Neural progenitor cell (in vitro differentiated cells): ENCODE results near the gene TWIST2. TPM values are rescaled to one million over a fixed set of nuclear protein-coding genes. Genes with fewer than 3 reads are reported as not detected.

Experiments used
- DNase-seq: peaks from one replicate; pipeline ENCODE4 v3.0.0-alpha.2; 2016; ENCODE audit warnings: low spot score
- H2AFZ ChIP-seq: fragments of 200-600 bp; sonication (generic); replicated peaks from 2 replicates; pipeline ENCODE4 v1.6.1; 2016; ENCODE audit warnings: antibody characterized with exemption
- H3F3A ChIP-seq: fragments of 200-600 bp; sonication (generic); 2 replicates; pipeline ENCODE4 v1.6.1; 2016; ENCODE audit warnings: antibody characterized with exemption, low read depth
- H3K27ac ChIP-seq: fragments of 200-600 bp; sonication (generic); 2 replicates; pipeline ENCODE4 v1.5.1; 2016; ENCODE audit warnings: mild to moderate bottlenecking
- H3K27me3 ChIP-seq: fragments of 200-600 bp; sonication (generic); 2 replicates; pipeline ENCODE4 v1.6.1; 2016; ENCODE audit warnings: mild to moderate bottlenecking, moderate library complexity
- H3K36me3 ChIP-seq: fragments of 200-600 bp; sonication (generic); 2 replicates; pipeline ENCODE4 v1.5.1; 2016
- H3K4me1 ChIP-seq: fragments of 200-600 bp; sonication (generic); 2 replicates; pipeline ENCODE4 v1.6.1; 2016; ENCODE audit warnings: mixed run types
- H3K4me2 ChIP-seq: fragments of 200-600 bp; sonication (generic); 2 replicates; pipeline ENCODE4 v1.6.1; 2016
- H3K4me3 ChIP-seq: fragments of 200-600 bp; sonication (generic); 2 replicates; pipeline ENCODE4 v1.5.1; 2016
- H3K79me2 ChIP-seq: fragments of 200-600 bp; sonication (generic); 2 replicates; pipeline ENCODE4 v1.6.1; 2016; ENCODE audit warnings: low read depth
- H3K9ac ChIP-seq: fragments of 200-600 bp; sonication (generic); 2 replicates; pipeline ENCODE4 v1.6.1; 2016
- H3K9me3 ChIP-seq: fragments of 200-600 bp; sonication (generic); 2 replicates; pipeline ENCODE4 v1.5.1; 2016; ENCODE audit warnings: low read depth
- H4K20me1 ChIP-seq: fragments of 200-600 bp; sonication (generic); 2 replicates; pipeline ENCODE4 v1.6.1; 2016; ENCODE audit warnings: low read depth
- H3K27ac Mint-ChIP-seq: 3 replicates; pipeline ENCODE4 v1.8.0; 2021; ENCODE audit warnings: mixed read lengths
- H3K27me3 Mint-ChIP-seq: 2 replicates; pipeline ENCODE4 v1.8.0; 2022; ENCODE audit warnings: low read depth, mild to moderate bottlenecking, inconsistent platforms, moderate library complexity, mixed read lengths; ENCODE audit not compliant: insufficient read depth
- H3K36me3 Mint-ChIP-seq: 3 replicates; pipeline ENCODE4 v1.8.0; 2021; ENCODE audit warnings: mixed read lengths
- H3K4me1 Mint-ChIP-seq: 3 replicates; pipeline ENCODE4 v1.8.0; 2021; ENCODE audit warnings: mixed read lengths
- H3K4me3 Mint-ChIP-seq: 3 replicates; pipeline ENCODE4 v1.8.0; 2021; ENCODE audit warnings: mild to moderate bottlenecking, moderate library complexity, mixed read lengths
- H3K9me3 Mint-ChIP-seq: 3 replicates; pipeline ENCODE4 v1.8.0; 2020; ENCODE audit warnings: mixed read lengths
- EZH2 ChIP-seq: fragments of 200-600 bp; sonication (generic); IDR thresholded peaks from 2 replicates; pipeline ENCODE4 v1.6.1; 2017; ENCODE audit warnings: antibody characterized with exemption, mild to moderate bottlenecking, moderate library complexity
- EZH2phosphoT487 ChIP-seq: fragments of 200-600 bp; sonication (generic); IDR thresholded peaks from 2 replicates; pipeline ENCODE4 v1.6.1; 2017; ENCODE audit warnings: antibody characterized with exemption
- total RNA-seq: library from RNA; depleted of rRNA; stranded (reverse); fragments of >200 nt; gene quantifications from 2 replicates; pipeline ENCODE4 v1.2.3, GENCODE V29; 2015; ENCODE audit warnings: low replicate concordance
- TF ChIP-seq, protein P1 (sequence below): fragments of 200-600 bp; sonication (generic); IDR thresholded peaks from 2 replicates; pipeline ENCODE4 v1.5.1; 2017; ENCODE audit warnings: antibody characterized with exemption, mild to moderate bottlenecking

Gene TWIST2
- total RNA-seq, 1 donor from 2014 or later, result 0.51 TPM

DNA sequence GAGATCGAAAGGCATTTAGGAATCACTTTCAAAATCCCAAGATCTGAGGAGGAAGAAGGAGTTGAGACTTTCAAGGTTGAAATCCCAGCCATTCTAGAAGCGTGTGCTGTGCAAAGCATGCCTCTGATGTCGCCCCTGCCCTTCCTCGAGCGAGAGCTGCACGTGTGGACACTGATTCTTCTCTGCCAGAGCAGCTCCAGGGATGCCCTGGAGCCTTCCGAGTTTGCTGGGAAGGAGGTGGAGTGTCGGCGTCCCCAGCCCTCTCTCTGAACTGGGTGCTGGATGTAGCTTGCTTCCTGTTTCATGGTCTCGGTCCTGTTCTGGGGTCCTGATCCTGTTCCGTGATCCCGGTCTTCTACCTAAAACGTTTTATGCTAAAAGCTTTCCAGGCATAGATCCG lies 76.1 kb downstream of the TWIST2 start:
- Histone ChIP-seq H3K4me3 (no peak overlapping the region), H3K27me3 (no peaks in the 10 kb centered on the region), H3K36me3 (no peaks in the 10 kb centered on the region), H3K4me1 (peaks cover 7% of the 10 kb centered on the region), H3K4me2 (no peak overlapping the region), H2AFZ (no peak overlapping the region), H3K27ac (no peak overlapping the region), H3K9me3 (no peaks in the 10 kb centered on the region), H3F3A (no peaks in the 10 kb centered on the region), H3K9ac (no peak overlapping the region), H4K20me1 (no peaks in the 10 kb centered on the region), H3K79me2 (no peaks in the 10 kb centered on the region)
- Mint-ChIP-seq H3K36me3 (no peaks in the 10 kb centered on the region), H3K27ac (no peak overlapping the region), H3K9me3 (no peaks in the 10 kb centered on the region), H3K4me3 (no peak overlapping the region), H3K4me1 (peaks cover 12% of the 10 kb centered on the region), H3K27me3 (peaks cover 3% of the 10 kb centered on the region)
- TF ChIP-seq EZH2 (no peak), EZH2phosphoT487 (no peak)
- TF ChIP-seq, protein P1, sequence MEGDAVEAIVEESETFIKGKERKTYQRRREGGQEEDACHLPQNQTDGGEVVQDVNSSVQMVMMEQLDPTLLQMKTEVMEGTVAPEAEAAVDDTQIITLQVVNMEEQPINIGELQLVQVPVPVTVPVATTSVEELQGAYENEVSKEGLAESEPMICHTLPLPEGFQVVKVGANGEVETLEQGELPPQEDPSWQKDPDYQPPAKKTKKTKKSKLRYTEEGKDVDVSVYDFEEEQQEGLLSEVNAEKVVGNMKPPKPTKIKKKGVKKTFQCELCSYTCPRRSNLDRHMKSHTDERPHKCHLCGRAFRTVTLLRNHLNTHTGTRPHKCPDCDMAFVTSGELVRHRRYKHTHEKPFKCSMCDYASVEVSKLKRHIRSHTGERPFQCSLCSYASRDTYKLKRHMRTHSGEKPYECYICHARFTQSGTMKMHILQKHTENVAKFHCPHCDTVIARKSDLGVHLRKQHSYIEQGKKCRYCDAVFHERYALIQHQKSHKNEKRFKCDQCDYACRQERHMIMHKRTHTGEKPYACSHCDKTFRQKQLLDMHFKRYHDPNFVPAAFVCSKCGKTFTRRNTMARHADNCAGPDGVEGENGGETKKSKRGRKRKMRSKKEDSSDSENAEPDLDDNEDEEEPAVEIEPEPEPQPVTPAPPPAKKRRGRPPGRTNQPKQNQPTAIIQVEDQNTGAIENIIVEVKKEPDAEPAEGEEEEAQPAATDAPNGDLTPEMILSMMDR, result no peak
- no peak for DNase-seq

DNA sequence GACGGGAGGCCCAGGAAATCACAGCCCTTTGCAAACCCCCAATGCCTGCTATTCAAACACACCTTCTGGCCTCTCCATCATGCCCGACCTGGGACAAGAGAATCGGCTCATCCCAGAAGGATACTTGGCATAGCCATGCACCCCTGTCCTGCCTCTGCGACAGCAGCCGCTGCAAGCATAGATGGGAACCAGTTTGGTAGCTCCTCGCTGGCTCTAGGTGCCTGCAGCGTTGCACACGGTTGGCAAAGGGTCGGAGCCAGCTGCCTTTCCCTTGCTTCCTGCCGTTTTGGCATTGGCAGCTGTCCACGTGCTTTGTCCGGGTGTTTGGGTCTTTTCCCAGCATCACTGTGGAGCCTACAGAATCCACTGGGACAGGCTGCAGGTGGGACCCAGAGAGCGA lies 76.9 kb downstream of the TWIST2 start:
- no peaks in the 10 kb centered on the region for H3K9me3 Mint-ChIP-seq
- no peaks in the 10 kb centered on the region for H4K20me1 ChIP-seq
- TF ChIP-seq EZH2, result no peak
- TF ChIP-seq EZH2phosphoT487, result no peak
- TF ChIP-seq, protein P1, result no peak
- no peak overlapping the region for H3K4me3 ChIP-seq
- H3K4me2 ChIP-seq, result no peak overlapping the region
- no peaks in the 10 kb centered on the region for H3K27me3 ChIP-seq
- H3K4me3 Mint-ChIP-seq, result no peak overlapping the region
- DNase-seq, result no peak
- no peaks in the 10 kb centered on the region for H3K9me3 ChIP-seq
- peaks cover 12% of the 10 kb centered on the region for H3K4me1 Mint-ChIP-seq
- no peaks in the 10 kb centered on the region for H3K79me2 ChIP-seq
- H3F3A ChIP-seq, result no peaks in the 10 kb centered on the region
- H3K36me3 ChIP-seq, result no peaks in the 10 kb centered on the region
- no peaks in the 10 kb centered on the region for H3K36me3 Mint-ChIP-seq
- H3K27ac Mint-ChIP-seq, result no peak overlapping the region
- no peak overlapping the region for H2AFZ ChIP-seq
- H3K27ac ChIP-seq, result no peak overlapping the region
- H3K9ac ChIP-seq, result no peak overlapping the region
- H3K4me1 ChIP-seq, result peaks cover 7% of the 10 kb centered on the region
- peaks cover 3% of the 10 kb centered on the region for H3K27me3 Mint-ChIP-seq

DNA sequence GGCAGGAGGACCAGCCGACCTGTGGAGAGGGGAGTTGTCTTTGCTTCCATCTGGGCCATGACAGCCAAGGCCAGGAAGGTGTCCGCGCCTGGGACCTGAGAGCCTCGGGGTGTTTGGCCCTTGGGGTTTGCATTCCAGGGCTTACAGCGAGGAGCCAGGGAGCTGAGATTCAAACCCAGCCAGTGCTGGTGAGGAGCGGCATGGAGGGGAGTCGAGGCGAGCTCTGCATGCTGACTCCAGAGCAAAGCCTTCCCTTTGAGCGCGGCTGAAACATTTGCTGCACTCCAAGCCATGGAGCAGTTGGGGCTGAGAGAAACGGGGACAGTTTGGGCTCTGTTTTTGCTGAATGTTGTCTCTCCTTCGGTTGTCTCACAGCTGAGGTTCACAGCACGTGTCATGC lies 77.4 kb downstream of the TWIST2 start:
- no peaks in the 10 kb centered on the region for H3K9me3 Mint-ChIP-seq
- peaks cover 3% of the 10 kb centered on the region for H3K27me3 Mint-ChIP-seq
- Histone ChIP-seq H3K4me1 (peaks cover 7% of the 10 kb centered on the region), H3F3A (no peaks in the 10 kb centered on the region), H3K4me2 (no peak overlapping the region), H4K20me1 (no peaks in the 10 kb centered on the region), H3K9ac (no peak overlapping the region), H3K9me3 (no peaks in the 10 kb centered on the region), H3K27ac (no peak overlapping the region), H2AFZ (no peak overlapping the region), H3K36me3 (no peaks in the 10 kb centered on the region), H3K4me3 (no peak overlapping the region), H3K79me2 (no peaks in the 10 kb centered on the region), H3K27me3 (no peaks in the 10 kb centered on the region)
- H3K36me3 Mint-ChIP-seq, result no peaks in the 10 kb centered on the region
- no peak overlapping the region for H3K27ac Mint-ChIP-seq
- no peak overlapping the region for H3K4me3 Mint-ChIP-seq
- peaks cover 10% of the 10 kb centered on the region for H3K4me1 Mint-ChIP-seq
- no peak for TF ChIP-seq EZH2phosphoT487
- TF ChIP-seq, protein P1, result no peak
- no peak for TF ChIP-seq EZH2
- DNase-seq, result no peak
